MM.1S (cell line): ENCODE data around the gene COL9A2.

Source experiments
- DNase-seq: peaks from one replicate; pipeline ENCODE4 v3.0.0-alpha.2; 2015
- H2AFZ ChIP-seq: fragments of 300-600 bp; sonication (generic); 2 replicates; pipeline ENCODE4 v1.6.0; 2016; ENCODE audit warnings: antibody characterized with exemption, low read length
- H3F3A ChIP-seq: fragments of 300-600 bp; sonication (generic); 2 replicates; pipeline ENCODE4 v1.6.1; 2016; ENCODE audit warnings: mild to moderate bottlenecking, antibody characterized with exemption, low read length, moderate library complexity, mixed read lengths; ENCODE audit not compliant: insufficient read depth
- H3K27ac ChIP-seq: fragments of 300-600 bp; sonication (generic); 2 replicates; pipeline ENCODE4 v1.5.1; 2016; ENCODE audit warnings: mild to moderate bottlenecking, low read length
- H3K27me3 ChIP-seq: fragments of 300-600 bp; sonication (generic); replicated peaks from 2 replicates; pipeline ENCODE4 v1.6.0; 2016; ENCODE audit warnings: low read length; ENCODE audit not compliant: insufficient read depth
- H3K36me3 ChIP-seq: fragments of 300-600 bp; sonication (generic); replicated peaks from 2 replicates; pipeline ENCODE4 v1.6.1; 2016; ENCODE audit warnings: mild to moderate bottlenecking, low read length, mixed read lengths; ENCODE audit not compliant: insufficient read depth
- H3K4me1 ChIP-seq: fragments of 300-600 bp; sonication (generic); 2 replicates; pipeline ENCODE4 v1.6.1; 2016; ENCODE audit warnings: low read length, mixed read lengths
- H3K4me2 ChIP-seq: fragments of 300-600 bp; sonication (generic); 2 replicates; pipeline ENCODE4 v1.6.0; 2016; ENCODE audit warnings: low read depth, low read length
- H3K4me3 ChIP-seq: fragments of 300-600 bp; sonication (generic); 2 replicates; pipeline ENCODE4 v1.5.1; 2016; ENCODE audit warnings: low read length, mixed read lengths
- H3K79me2 ChIP-seq: fragments of 300-600 bp; sonication (generic); 2 replicates; pipeline ENCODE4 v1.6.1; 2016; ENCODE audit warnings: mixed run types, low read length, mixed read lengths
- H3K9ac ChIP-seq: fragments of 300-600 bp; sonication (generic); 2 replicates; pipeline ENCODE4 v1.6.1; 2016; ENCODE audit warnings: low read length, mixed read lengths
- H3K9me2 ChIP-seq: fragments of 300-600 bp; sonication (generic); replicated peaks from 2 replicates; pipeline ENCODE4 v1.6.1; 2016; ENCODE audit warnings: mild to moderate bottlenecking, low read length, mixed read lengths; ENCODE audit not compliant: insufficient read depth
- H3K9me3 ChIP-seq: fragments of 300-600 bp; sonication (generic); replicated peaks from 2 replicates; pipeline ENCODE4 v1.6.1; 2016; ENCODE audit warnings: mild to moderate bottlenecking, low read length, mixed read lengths; ENCODE audit not compliant: insufficient read depth
- H4K20me1 ChIP-seq: fragments of 300-600 bp; sonication (generic); 2 replicates; pipeline ENCODE4 v1.6.1; 2016; ENCODE audit warnings: mild to moderate bottlenecking, low read length, moderate library complexity, mixed read lengths; ENCODE audit not compliant: insufficient read depth
- EZH2 ChIP-seq: fragments of 300-600 bp; sonication (generic); optimal IDR thresholded peaks from 2 replicates; pipeline ENCODE3; 2017; ENCODE audit warnings: low read depth, mild to moderate bottlenecking, antibody characterized with exemption, low read length, mixed read lengths
- EZH2phosphoT487 ChIP-seq: fragments of 300-600 bp; sonication (generic); IDR thresholded peaks from 2 replicates; pipeline ENCODE4 v1.6.1; 2018; ENCODE audit warnings: antibody characterized with exemption, low read length
- TF ChIP-seq, protein P1 (sequence below): fragments of 300-600 bp; sonication (generic); IDR thresholded peaks from 2 replicates; pipeline ENCODE4 v1.5.1; 2016; ENCODE audit warnings: antibody characterized with exemption, low read length, mixed read lengths

Gene COL9A2

GRCh38 chr1:40256401-40257084 lies 60.5 kb downstream of the COL9A2 start:
- Histone ChIP-seq H4K20me1 (no peaks in the 10 kb centered on the region), H3K36me3 (no peaks in the 10 kb centered on the region; the same call in 1 of the 2 replicates), H3K9me3 (no peaks in the 10 kb centered on the region), H3K27me3 (no peaks in the 10 kb centered on the region), H3K9ac (peak overlapping the region; percentile 87; the same call in 1 of the 2 replicates), H3K79me2 (peaks cover 43% of the 10 kb centered on the region), H3K4me2 (peak overlapping the region; percentile 84), H3K27ac (peak overlapping the region; percentile 85; the same call in 1 of the 2 replicates), H3K4me1 (peaks cover 6% of the 10 kb centered on the region; the same call in 1 of the 2 replicates), H3K9me2 (no peaks in the 10 kb centered on the region), H2AFZ (peak overlapping the region; percentile 94; the same call in 1 of the 2 replicates), H3F3A (peaks cover 17% of the 10 kb centered on the region), H3K4me3 (peak overlapping the region; percentile 88)
- TF ChIP-seq EZH2phosphoT487 (no peak), EZH2 (no peak)
- TF ChIP-seq, protein P1, sequence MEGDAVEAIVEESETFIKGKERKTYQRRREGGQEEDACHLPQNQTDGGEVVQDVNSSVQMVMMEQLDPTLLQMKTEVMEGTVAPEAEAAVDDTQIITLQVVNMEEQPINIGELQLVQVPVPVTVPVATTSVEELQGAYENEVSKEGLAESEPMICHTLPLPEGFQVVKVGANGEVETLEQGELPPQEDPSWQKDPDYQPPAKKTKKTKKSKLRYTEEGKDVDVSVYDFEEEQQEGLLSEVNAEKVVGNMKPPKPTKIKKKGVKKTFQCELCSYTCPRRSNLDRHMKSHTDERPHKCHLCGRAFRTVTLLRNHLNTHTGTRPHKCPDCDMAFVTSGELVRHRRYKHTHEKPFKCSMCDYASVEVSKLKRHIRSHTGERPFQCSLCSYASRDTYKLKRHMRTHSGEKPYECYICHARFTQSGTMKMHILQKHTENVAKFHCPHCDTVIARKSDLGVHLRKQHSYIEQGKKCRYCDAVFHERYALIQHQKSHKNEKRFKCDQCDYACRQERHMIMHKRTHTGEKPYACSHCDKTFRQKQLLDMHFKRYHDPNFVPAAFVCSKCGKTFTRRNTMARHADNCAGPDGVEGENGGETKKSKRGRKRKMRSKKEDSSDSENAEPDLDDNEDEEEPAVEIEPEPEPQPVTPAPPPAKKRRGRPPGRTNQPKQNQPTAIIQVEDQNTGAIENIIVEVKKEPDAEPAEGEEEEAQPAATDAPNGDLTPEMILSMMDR, result no peak
- no peak for DNase-seq

GRCh38 chr1:40255231-40255630 lies 61.9 kb downstream of the COL9A2 start:
- Histone ChIP-seq H3F3A (peaks cover 17% of the 10 kb centered on the region), H3K9ac (no peak overlapping the region), H3K79me2 (peaks cover 35% of the 10 kb centered on the region), H2AFZ (no peak overlapping the region), H3K36me3 (no peaks in the 10 kb centered on the region), H3K27ac (no peak overlapping the region), H3K4me3 (no peak overlapping the region), H3K4me1 (peaks cover 6% of the 10 kb centered on the region; the same call in 1 of the 2 replicates), H3K27me3 (no peaks in the 10 kb centered on the region), H3K4me2 (no peak overlapping the region), H4K20me1 (no peaks in the 10 kb centered on the region), H3K9me3 (no peaks in the 10 kb centered on the region), H3K9me2 (no peaks in the 10 kb centered on the region)
- TF ChIP-seq EZH2phosphoT487 (no peak), EZH2 (no peak)
- TF ChIP-seq, protein P1, result no peak
- DNase-seq, result no peak

DNA sequence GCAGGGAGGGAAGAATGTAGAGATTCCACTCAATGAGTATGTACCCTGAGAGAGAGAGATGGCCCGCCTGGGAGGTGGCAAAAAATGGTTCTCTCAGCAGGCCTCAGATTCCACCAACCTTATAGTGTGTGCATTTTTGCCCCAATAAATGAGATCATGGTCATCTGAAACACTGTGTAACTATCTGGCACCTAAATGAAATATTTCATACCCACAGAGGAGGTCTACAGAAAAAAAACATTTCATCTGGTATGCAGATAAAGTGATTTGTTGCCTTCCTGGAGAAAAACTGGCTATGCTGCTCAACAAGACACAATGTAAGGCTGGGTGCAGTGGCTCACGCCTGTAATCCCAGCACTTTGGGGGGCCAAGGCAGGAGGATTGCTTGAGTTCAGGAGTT lies 64.5 kb downstream of the COL9A2 start:
- no peak overlapping the region for H3K27ac ChIP-seq
- no peak overlapping the region for H3K4me2 ChIP-seq
- no peaks in the 10 kb centered on the region for H3K9me3 ChIP-seq
- peaks cover 12% of the 10 kb centered on the region for H3F3A ChIP-seq
- no peaks in the 10 kb centered on the region for H4K20me1 ChIP-seq
- DNase-seq, result no peak
- H3K9me2 ChIP-seq, result no peaks in the 10 kb centered on the region
- no peaks in the 10 kb centered on the region for H3K36me3 ChIP-seq
- no peaks in the 10 kb centered on the region for H3K27me3 ChIP-seq
- H3K9ac ChIP-seq, result no peak overlapping the region
- H3K79me2 ChIP-seq, result peaks cover 17% of the 10 kb centered on the region
- no peak for TF ChIP-seq EZH2phosphoT487
- TF ChIP-seq, protein P1, result no peak
- TF ChIP-seq EZH2, result no peak
- peaks cover 6% of the 10 kb centered on the region; the same call in 1 of the 2 replicates for H3K4me1 ChIP-seq
- no peak overlapping the region for H2AFZ ChIP-seq
- no peak overlapping the region for H3K4me3 ChIP-seq
